ENCODE results near the gene PBX3.

Gene PBX3

DNA sequence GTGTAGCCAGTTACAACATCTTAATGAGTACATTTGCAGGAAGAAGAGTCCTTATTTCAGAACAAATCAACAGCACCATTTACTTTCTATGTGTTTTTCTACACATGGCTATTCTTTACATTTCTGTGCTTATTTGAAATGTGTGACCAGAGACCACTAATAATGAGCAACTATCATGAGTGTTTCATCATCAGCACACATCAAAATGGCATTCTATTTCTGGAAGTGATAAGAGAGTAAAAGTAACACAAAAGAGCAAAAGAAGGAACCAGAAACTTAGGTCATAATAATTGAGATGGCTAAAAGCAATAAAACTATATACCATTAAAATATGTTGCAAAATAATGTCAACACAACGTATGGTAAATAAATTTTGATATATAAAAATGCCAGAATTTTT, 159.7 kb downstream of the PBX3 start:
- H3K4me3 Mint-ChIP-seq = no peak overlapping the region
- H3K36me3 Mint-ChIP-seq (ENCODE audit: low read depth) = no peaks in the 10 kb centered on the region
- TF ChIP-seq, protein P1, sequence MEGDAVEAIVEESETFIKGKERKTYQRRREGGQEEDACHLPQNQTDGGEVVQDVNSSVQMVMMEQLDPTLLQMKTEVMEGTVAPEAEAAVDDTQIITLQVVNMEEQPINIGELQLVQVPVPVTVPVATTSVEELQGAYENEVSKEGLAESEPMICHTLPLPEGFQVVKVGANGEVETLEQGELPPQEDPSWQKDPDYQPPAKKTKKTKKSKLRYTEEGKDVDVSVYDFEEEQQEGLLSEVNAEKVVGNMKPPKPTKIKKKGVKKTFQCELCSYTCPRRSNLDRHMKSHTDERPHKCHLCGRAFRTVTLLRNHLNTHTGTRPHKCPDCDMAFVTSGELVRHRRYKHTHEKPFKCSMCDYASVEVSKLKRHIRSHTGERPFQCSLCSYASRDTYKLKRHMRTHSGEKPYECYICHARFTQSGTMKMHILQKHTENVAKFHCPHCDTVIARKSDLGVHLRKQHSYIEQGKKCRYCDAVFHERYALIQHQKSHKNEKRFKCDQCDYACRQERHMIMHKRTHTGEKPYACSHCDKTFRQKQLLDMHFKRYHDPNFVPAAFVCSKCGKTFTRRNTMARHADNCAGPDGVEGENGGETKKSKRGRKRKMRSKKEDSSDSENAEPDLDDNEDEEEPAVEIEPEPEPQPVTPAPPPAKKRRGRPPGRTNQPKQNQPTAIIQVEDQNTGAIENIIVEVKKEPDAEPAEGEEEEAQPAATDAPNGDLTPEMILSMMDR (IDR thresholded peaks at IDR 0.05; ENCODE audit: unreplicated experiment in 3 of 3) = no peak
- H3K27me3 Mint-ChIP-seq (ENCODE audit: low read depth) = no peaks in the 10 kb centered on the region
- no peak overlapping the region for H3K27ac Mint-ChIP-seq
- H3K9me3 Mint-ChIP-seq = no peaks in the 10 kb centered on the region
- peaks cover 25% of the 10 kb centered on the region for H3K4me1 Mint-ChIP-seq

DNA sequence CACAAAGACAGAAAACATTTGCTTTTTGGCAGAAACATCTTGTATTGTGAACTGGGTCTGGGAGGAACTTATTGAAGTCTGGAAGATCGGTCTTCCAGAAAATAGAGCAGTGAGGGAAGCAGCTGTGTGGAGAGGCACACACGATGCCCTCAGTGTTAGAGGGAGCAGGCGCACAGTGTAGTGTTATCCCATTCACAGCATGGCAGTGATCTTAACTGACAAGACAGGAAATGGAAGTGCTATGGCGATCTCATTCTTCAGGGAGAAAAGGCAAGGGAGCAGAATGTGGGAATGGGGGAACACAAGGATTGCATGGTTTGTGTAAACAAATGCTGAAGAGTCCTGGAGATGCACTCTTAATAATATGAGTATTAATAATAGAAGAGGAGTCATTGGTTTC, 161.0 kb downstream of the PBX3 start:
- Mint-ChIP-seq H3K4me3 (no peak overlapping the region), H3K27ac (peak overlapping the region in 1 of 3 experiments; percentile 38), H3K4me1 (peaks cover 21% of the 10 kb centered on the region)

DNA sequence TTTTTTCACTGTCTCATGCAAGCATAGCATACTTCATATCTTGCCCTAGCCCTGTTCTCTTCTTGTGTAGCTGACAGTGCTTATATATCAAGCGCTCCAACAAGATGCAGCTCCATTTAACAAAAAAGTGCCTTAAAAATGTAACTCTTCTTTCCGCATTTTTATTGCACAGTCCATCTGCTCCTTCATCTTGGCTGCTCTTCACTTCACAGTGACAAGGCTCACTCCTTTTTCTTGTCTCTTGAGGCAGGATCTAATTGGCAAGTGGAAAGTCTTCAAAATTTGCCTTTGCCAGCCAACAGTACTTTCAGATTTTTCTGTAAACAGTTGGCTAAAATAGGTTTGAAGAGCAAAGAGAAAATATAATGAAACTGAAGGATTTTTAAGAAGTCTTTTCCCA, 161.8 kb downstream of the PBX3 start:
- Mint-ChIP-seq H3K4me1 (peaks cover 26% of the 10 kb centered on the region), H3K27ac (no peak overlapping the region), H3K9me3 (no peaks in the 10 kb centered on the region), H3K36me3 (ENCODE audit: low read depth) (no peaks in the 10 kb centered on the region), H3K4me3 (no peak overlapping the region), H3K27me3 (ENCODE audit: low read depth) (no peaks in the 10 kb centered on the region)
- TF ChIP-seq, protein P1 (IDR thresholded peaks at IDR 0.05; ENCODE audit: unreplicated experiment in 3 of 3) = no peak

More for the DNA sequence above, 161.0 kb downstream of the PBX3 start:
- Mint-ChIP-seq H3K9me3 (no peaks in the 10 kb centered on the region), H3K27me3 (ENCODE audit: low read depth) (no peaks in the 10 kb centered on the region), H3K36me3 (ENCODE audit: low read depth) (no peaks in the 10 kb centered on the region)
- TF ChIP-seq, protein P1 (IDR thresholded peaks at IDR 0.05; ENCODE audit: unreplicated experiment in 3 of 3) = no peak

DNA sequence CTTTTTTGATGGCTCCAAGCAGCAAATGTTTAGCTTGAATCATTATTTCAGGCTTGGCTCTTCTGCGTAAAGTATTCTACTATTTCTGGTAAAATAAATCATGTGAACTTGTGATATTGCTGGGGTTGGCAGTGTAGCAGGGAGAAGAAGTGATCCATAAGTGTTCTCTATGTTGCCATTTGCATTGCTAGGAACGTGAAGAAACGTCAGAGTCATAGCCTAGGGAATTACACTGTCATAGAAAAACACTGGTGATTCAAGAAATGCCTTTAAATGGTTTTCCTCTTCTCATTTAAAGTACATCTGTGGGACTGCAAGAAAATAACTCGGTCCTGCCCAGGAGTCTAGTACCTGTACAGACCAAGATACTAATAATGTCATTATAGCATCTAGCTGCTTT, 162.3 kb downstream of the PBX3 start:
- no peak overlapping the region for H3K4me3 Mint-ChIP-seq

DNA sequence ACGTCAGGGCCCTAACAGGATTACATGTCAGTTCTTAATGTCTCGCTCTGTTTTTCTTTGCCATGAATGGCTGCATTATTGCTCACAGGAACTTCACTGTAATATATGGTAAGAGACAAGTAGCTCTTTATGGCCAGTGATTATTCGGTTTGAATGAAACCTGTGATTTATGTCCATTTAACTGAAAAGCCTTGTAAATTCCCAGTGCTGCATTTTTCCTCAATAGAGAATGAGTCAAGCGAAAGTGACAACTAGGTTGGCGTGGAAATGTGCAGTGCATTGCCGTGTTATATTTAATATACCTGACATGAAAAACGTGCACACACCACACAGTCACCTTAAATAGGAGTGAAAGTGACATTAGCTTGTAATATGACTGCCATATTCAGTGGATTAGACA, 163.1 kb downstream of the PBX3 start:
- Mint-ChIP-seq H3K4me3 (no peak overlapping the region), H3K27me3 (ENCODE audit: low read depth) (no peaks in the 10 kb centered on the region), H3K27ac (no peak overlapping the region), H3K36me3 (ENCODE audit: low read depth) (no peaks in the 10 kb centered on the region), H3K9me3 (no peaks in the 10 kb centered on the region), H3K4me1 (peaks cover 24% of the 10 kb centered on the region)
- TF ChIP-seq, protein P1 (IDR thresholded peaks at IDR 0.05; ENCODE audit: unreplicated experiment in 3 of 3) = no peak

More for the DNA sequence above, 162.3 kb downstream of the PBX3 start:
- no peaks in the 10 kb centered on the region for H3K36me3 Mint-ChIP-seq (ENCODE audit: low read depth)
- H3K4me1 Mint-ChIP-seq = peaks cover 24% of the 10 kb centered on the region
- no peaks in the 10 kb centered on the region for H3K9me3 Mint-ChIP-seq
- no peak overlapping the region for H3K27ac Mint-ChIP-seq
- no peaks in the 10 kb centered on the region for H3K27me3 Mint-ChIP-seq (ENCODE audit: low read depth)
- TF ChIP-seq, protein P1 (IDR thresholded peaks at IDR 0.05; ENCODE audit: unreplicated experiment in 3 of 3) = no peak

DNA sequence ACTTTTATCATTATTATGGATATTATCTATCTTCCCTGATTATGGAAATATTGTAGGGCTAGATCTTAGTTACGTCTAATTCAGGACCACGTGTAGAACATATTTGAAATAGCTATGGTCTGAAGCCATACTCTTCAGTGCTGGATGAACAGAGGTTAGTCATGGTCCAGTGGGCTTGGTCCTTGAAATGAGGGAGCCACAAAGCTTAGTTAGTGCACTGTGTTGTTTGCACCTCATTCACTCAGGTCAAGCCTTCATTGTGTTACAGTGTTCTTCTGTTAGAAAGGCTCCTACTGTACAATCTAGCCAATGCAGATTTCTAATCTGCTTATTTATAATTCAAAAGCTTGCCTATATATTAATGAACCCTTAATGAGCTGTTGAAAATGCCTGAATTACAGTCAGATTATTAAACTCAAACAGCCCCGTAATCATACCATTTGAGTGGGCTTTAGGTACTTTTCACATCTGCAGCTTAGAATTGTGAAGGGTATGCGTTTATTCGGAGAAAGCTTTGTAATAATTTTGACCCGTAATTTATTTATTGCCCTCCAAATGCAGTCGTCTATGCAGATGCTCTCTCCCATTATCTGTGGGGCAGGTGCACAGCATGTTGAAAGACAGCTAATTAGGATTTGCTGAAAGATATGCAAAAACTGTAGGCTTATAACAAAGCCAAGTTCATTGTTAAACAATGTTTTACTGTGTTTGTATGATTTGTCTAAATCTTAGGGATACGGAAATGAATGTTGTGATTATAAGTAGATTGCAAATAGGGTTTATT, 164.9 kb downstream of the PBX3 start:
- Mint-ChIP-seq H3K27me3 (ENCODE audit: low read depth) (no peaks in the 10 kb centered on the region), H3K36me3 (ENCODE audit: low read depth) (no peaks in the 10 kb centered on the region), H3K4me1 (peaks cover 24% of the 10 kb centered on the region), H3K27ac (no peak overlapping the region), H3K4me3 (no peak overlapping the region), H3K9me3 (no peaks in the 10 kb centered on the region)
- TF ChIP-seq, protein P1 (IDR thresholded peaks at IDR 0.05; ENCODE audit: unreplicated experiment in 3 of 3) = no peak

Data from nephron (organoid).